ENCODE data around the gene FLNC. TPM values are rescaled to one million over a fixed set of nuclear protein-coding genes. Genes with fewer than 3 reads are reported as not detected.

The FLNC gene, protein sequence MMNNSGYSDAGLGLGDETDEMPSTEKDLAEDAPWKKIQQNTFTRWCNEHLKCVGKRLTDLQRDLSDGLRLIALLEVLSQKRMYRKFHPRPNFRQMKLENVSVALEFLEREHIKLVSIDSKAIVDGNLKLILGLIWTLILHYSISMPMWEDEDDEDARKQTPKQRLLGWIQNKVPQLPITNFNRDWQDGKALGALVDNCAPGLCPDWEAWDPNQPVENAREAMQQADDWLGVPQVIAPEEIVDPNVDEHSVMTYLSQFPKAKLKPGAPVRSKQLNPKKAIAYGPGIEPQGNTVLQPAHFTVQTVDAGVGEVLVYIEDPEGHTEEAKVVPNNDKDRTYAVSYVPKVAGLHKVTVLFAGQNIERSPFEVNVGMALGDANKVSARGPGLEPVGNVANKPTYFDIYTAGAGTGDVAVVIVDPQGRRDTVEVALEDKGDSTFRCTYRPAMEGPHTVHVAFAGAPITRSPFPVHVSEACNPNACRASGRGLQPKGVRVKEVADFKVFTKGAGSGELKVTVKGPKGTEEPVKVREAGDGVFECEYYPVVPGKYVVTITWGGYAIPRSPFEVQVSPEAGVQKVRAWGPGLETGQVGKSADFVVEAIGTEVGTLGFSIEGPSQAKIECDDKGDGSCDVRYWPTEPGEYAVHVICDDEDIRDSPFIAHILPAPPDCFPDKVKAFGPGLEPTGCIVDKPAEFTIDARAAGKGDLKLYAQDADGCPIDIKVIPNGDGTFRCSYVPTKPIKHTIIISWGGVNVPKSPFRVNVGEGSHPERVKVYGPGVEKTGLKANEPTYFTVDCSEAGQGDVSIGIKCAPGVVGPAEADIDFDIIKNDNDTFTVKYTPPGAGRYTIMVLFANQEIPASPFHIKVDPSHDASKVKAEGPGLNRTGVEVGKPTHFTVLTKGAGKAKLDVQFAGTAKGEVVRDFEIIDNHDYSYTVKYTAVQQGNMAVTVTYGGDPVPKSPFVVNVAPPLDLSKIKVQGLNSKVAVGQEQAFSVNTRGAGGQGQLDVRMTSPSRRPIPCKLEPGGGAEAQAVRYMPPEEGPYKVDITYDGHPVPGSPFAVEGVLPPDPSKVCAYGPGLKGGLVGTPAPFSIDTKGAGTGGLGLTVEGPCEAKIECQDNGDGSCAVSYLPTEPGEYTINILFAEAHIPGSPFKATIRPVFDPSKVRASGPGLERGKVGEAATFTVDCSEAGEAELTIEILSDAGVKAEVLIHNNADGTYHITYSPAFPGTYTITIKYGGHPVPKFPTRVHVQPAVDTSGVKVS (N-terminal part only)
- total RNA-seq (81.8 and 81.9 TPM in 2 replicates), polyA plus RNA-seq (19.5 and 20.1 TPM in 2 replicates), polyA minus RNA-seq (59.3 and 75.4 TPM in 2 replicates), Bru-seq, nascent RNA (percentile 49 among the genes with signal in this experiment), BruChase-seq, experiment 1, labeled RNA remaining after a 6-hour chase (percentile 89 among the genes with signal in this experiment), BruChase-seq, experiment 2, labeled RNA remaining after a 2-hour chase (percentile 67 among the genes with signal in this experiment)
- polyA plus RNA-seq (2011; cell fraction: cytosol; rRNA removed) = 19.9 and 23.3 TPM in 2 replicates
- 46.6 and 51.6 TPM in 2 replicates for polyA plus RNA-seq (2011; cell fraction: nucleus; rRNA removed)
- 66.9 and 79.9 TPM in 2 replicates for polyA plus RNA-seq (2012)
- polyA minus RNA-seq (2011; cell fraction: cytosol; rRNA and poly(A)+ RNA removed) = not detected
- 36.5 and 56.7 TPM in 2 replicates for polyA minus RNA-seq (2011; cell fraction: nucleus; rRNA and poly(A)+ RNA removed)
- long read RNA-seq, full-length matches to known transcripts = 5 of 106 reads
- long read RNA-seq, partial matches to known transcripts = 95 of 106 reads
- long read RNA-seq, other reads (novel, unspliced or antisense) = 6 of 106 reads

GRCh38 chr7:128830231-128831177 is at the start of gene FLNC:
FLNC (plus strand) TSS chr7:128830406; CDS start chr7:128830638, 232 bp downstream.
- Histone ChIP-seq H3K4me3 (replicated peaks in 1 of 3; ENCODE audit: insufficient read depth in 1 of 3, low read depth in 1 of 3, low read length in 3 of 3) (peak within 1 kb of the TSS; percentile 54 to 73 (median 69)), H3K9me3 (replicated peaks; ENCODE audit: control insufficient read depth, insufficient read depth, low read length) (no peaks in the 10 kb centered on the region), H3K4me2 (ENCODE audit: insufficient read depth, low read length) (peak within 1 kb of the TSS; percentile 79), H3K9ac (replicated peaks; ENCODE audit: extremely low read depth, insufficient read depth, low read length) (peak within 1 kb of the TSS; percentile 69), H3K9me1 (replicated peaks; ENCODE audit: control insufficient read depth, extremely low read depth, insufficient read depth, low read length) (no peaks in the 10 kb centered on the region), H3K27ac (ENCODE audit: insufficient read depth, low read depth, low read length) (peak within 1 kb of the TSS; percentile 49), H3K27me3 (ENCODE audit: control insufficient read depth in 2 of 2, insufficient read depth in 2 of 2, low read length in 2 of 2) (no peaks in the 10 kb centered on the region), H3K4me1 (ENCODE audit: control insufficient read depth, extremely low read depth, insufficient read depth, low read length) (peaks cover 42% of the 10 kb centered on the region), H3K79me2 (ENCODE audit: control insufficient read depth, insufficient read depth, low read length) (peaks cover 29% of the 10 kb centered on the region), H3K36me3 (ENCODE audit: control insufficient read depth in 2 of 2, extremely low read depth in 1 of 2, insufficient read depth in 2 of 2, low read length in 2 of 2) (peaks cover 0 to 6% of the 10 kb centered on the region in 2 experiments), H4K20me1 (replicated peaks; ENCODE audit: control insufficient read depth, extremely low read depth, insufficient read depth, low read length) (no peaks in the 10 kb centered on the region), H2AFZ (ENCODE audit: low read depth, low read length) (peak within 1 kb of the TSS; percentile 64)
- FAIRE-seq (peak; percentile 78), DNase-seq (ENCODE audit: low read depth, low spot score) (peak; percentile 68)
- TSS peak; percentile 98 for BruUV-seq (replicated peaks)
- CTCF ChIA-PET = interaction anchor here (1.2 to 4.3 kb wide), 5 partner anchors 10 to 403 kb away, joined by 3 to 48 read pairs (median 4); partner anchors contain the start of gene ATP6V1F
- intact Hi-C loops (cut with micrococcal nuclease) (no loop called here), dilution Hi-C loops (cut with MboI; ENCODE audit: extremely low pct_ligation_motif_present, low sequenced_read_pairs) (no loop called here)
- TF ChIP-seq JUN (IDR thresholded peaks at IDR 0.05; ENCODE audit: borderline replicate concordance, insufficient read depth, insufficient read length, low read depth) (no peak), FOS (IDR thresholded peaks at IDR 0.05; ENCODE audit: borderline replicate concordance, insufficient read depth, low read length) (no peak), POLR2A (IDR thresholded peaks at IDR 0.05; ENCODE audit: low read depth, low read length) (peak; percentile 23), POLR2AphosphoS5 (IDR thresholded peaks at IDR 0.05; ENCODE audit: insufficient read depth, low read depth, low read length) (peak; percentile 72)
- TF ChIP-seq, protein P1, sequence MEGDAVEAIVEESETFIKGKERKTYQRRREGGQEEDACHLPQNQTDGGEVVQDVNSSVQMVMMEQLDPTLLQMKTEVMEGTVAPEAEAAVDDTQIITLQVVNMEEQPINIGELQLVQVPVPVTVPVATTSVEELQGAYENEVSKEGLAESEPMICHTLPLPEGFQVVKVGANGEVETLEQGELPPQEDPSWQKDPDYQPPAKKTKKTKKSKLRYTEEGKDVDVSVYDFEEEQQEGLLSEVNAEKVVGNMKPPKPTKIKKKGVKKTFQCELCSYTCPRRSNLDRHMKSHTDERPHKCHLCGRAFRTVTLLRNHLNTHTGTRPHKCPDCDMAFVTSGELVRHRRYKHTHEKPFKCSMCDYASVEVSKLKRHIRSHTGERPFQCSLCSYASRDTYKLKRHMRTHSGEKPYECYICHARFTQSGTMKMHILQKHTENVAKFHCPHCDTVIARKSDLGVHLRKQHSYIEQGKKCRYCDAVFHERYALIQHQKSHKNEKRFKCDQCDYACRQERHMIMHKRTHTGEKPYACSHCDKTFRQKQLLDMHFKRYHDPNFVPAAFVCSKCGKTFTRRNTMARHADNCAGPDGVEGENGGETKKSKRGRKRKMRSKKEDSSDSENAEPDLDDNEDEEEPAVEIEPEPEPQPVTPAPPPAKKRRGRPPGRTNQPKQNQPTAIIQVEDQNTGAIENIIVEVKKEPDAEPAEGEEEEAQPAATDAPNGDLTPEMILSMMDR (IDR thresholded peaks at IDR 0.05; ENCODE audit: extremely low read depth in 1 of 2, insufficient read depth in 1 of 2, low read depth in 1 of 2, low read length in 2 of 2) = no peak
- POLR2A ChIA-PET = interaction anchor here (1.3 kb wide), 1 partner anchor 91 kb away, joined by 7 read pairs; the partner anchor contains the start of gene CALU

All from endothelial cell of umbilical vein (primary cell).